ENCODE results near the gene IFI27. TPM values are rescaled to one million over a fixed set of nuclear protein-coding genes. Genes with fewer than 3 reads are reported as not detected.
A peak's percentile ranks its signal among the peaks of the same experiment; 100 is the strongest.

The IFI27 gene
- total RNA-seq, 2 donors from 2014 or later = 88.4 to 529 TPM

- no peak for TF ChIP-seq POLR2AphosphoS5 (IDR thresholded peaks at IDR 0.05)
- WGBS = 93% methylated on average over 2 of the region's 2 CpGs
- H3K4me3 ChIP-seq = no peak overlapping the region
- H3K4me1 ChIP-seq (replicated peaks) = no peaks in the 10 kb centered on the region
- H3K27ac ChIP-seq = no peak overlapping the region
- H3K9me3 ChIP-seq = no peaks in the 10 kb centered on the region
- no peaks in the 10 kb centered on the region for H3K27me3 ChIP-seq (replicated peaks; ENCODE audit: insufficient read depth)
- H3K36me3 ChIP-seq = no peaks in the 10 kb centered on the region
- DNase-seq (ENCODE audit: low spot score) = no peak
- intact Hi-C loops (cut with DNase I) = no loop called here
Observed at GRCh38 chr14:94109915-94110250, 653 bp upstream of the IFI27 start.

- Histone ChIP-seq H3K27ac (peak overlapping the region in 1 of 2 donors; percentile 33), H3K4me1 (replicated peaks) (no peaks in the 10 kb centered on the region), H3K9me3 (no peaks in the 10 kb centered on the region), H3K4me3 (no peak overlapping the region), H3K36me3 (no peaks in the 10 kb centered on the region), H3K27me3 (replicated peaks; ENCODE audit: insufficient read depth) (no peaks in the 10 kb centered on the region)
- intact Hi-C loops (cut with DNase I) = no loop called here
- WGBS = 85% methylated on average over 20 of the region's 20 CpGs
- no peak for DNase-seq (ENCODE audit: low spot score)
- no peak for TF ChIP-seq POLR2AphosphoS5 (IDR thresholded peaks at IDR 0.05)
Observed at GRCh38 chr14:94111276-94112095, 950 bp downstream of the IFI27 start.

GRCh38 chr14:94112513-94113063, 2.1 kb downstream of the IFI27 start:
- DNase-seq (ENCODE audit: low spot score) = no peak
- intact Hi-C loops (cut with DNase I) = no loop called here
- H3K36me3 ChIP-seq = no peaks in the 10 kb centered on the region
- no peak overlapping the region for H3K4me3 ChIP-seq
- no peaks in the 10 kb centered on the region for H3K27me3 ChIP-seq (replicated peaks; ENCODE audit: insufficient read depth)
- TF ChIP-seq CTCF (IDR thresholded peaks at IDR 0.05) = no peak
- TF ChIP-seq POLR2A (IDR thresholded peaks at IDR 0.05) = no peak
- TF ChIP-seq POLR2AphosphoS5 (IDR thresholded peaks at IDR 0.05) = no peak
- H3K4me1 ChIP-seq (replicated peaks) = no peaks in the 10 kb centered on the region
- H3K27ac ChIP-seq = no peak overlapping the region
- no peaks in the 10 kb centered on the region for H3K9me3 ChIP-seq
- whole genome bisulfite sequencing = 85% methylated on average over 6 of the region's 6 CpGs

GRCh38 chr14:94113073-94113472, 2.5 kb downstream of the IFI27 start:
- 66% methylated on average over 7 of the region's 7 CpGs for WGBS
- Histone ChIP-seq H3K4me1 (replicated peaks) (no peaks in the 10 kb centered on the region), H3K9me3 (no peaks in the 10 kb centered on the region), H3K27me3 (replicated peaks; ENCODE audit: insufficient read depth) (no peaks in the 10 kb centered on the region), H3K4me3 (no peak overlapping the region), H3K36me3 (no peaks in the 10 kb centered on the region), H3K27ac (no peak overlapping the region)
- intact Hi-C loops (cut with DNase I) = no loop called here
- no peak for TF ChIP-seq POLR2A (IDR thresholded peaks at IDR 0.05)
- TF ChIP-seq CTCF (IDR thresholded peaks at IDR 0.05) = no peak
- no peak for TF ChIP-seq POLR2AphosphoS5 (IDR thresholded peaks at IDR 0.05)
- DNase-seq (ENCODE audit: low spot score) = no peak

GRCh38 chr14:94113490-94113889, 3.0 kb downstream of the IFI27 start:
- WGBS = 59% methylated on average over 6 of the region's 6 CpGs
- TF ChIP-seq CTCF (IDR thresholded peaks at IDR 0.05) (no peak), POLR2A (IDR thresholded peaks at IDR 0.05) (no peak), POLR2AphosphoS5 (IDR thresholded peaks at IDR 0.05) (no peak)
- H3K36me3 ChIP-seq = no peaks in the 10 kb centered on the region
- DNase-seq (ENCODE audit: low spot score) = no peak
- no peak overlapping the region for H3K27ac ChIP-seq
- H3K9me3 ChIP-seq = no peaks in the 10 kb centered on the region
- intact Hi-C loops (cut with DNase I) = no loop called here
- H3K4me1 ChIP-seq (replicated peaks) = no peaks in the 10 kb centered on the region
- H3K27me3 ChIP-seq (replicated peaks; ENCODE audit: insufficient read depth) = no peaks in the 10 kb centered on the region
- no peak overlapping the region for H3K4me3 ChIP-seq

All from prostate gland (tissue), 2 donors.